ENCODE results near the gene OPRPN. TPM values are rescaled to one million over a fixed set of nuclear protein-coding genes. Genes with fewer than 3 reads are reported as not detected.

OPRPN gene
- total and polyA plus RNA-seq, 9 donors: not detected

GRCh38 chr4:70380578-70380977, 17.2 kb upstream of the OPRPN start:
- H3K4me3 ChIP-seq: no peak overlapping the region
- 84 to 87% (median 87%) methylated on average over 3 of the region's 3 CpGs for WGBS, 3 donors
- DNase-seq: no peak
- TF ChIP-seq EP300 (IDR thresholded peaks at IDR 0.05) (no peak), CTCF (IDR thresholded peaks at IDR 0.05) (no peak), POLR2A (IDR thresholded peaks at IDR 0.05) (no peak)
- no peaks in the 10 kb centered on the region for H3K9me3 ChIP-seq
- H3K27me3 ChIP-seq: no peaks in the 10 kb centered on the region
- no peak overlapping the region for H3K27ac ChIP-seq
- intact Hi-C loops (cut with DNase I): no loop called here
- H3K36me3 ChIP-seq: no peaks in the 10 kb centered on the region
- H3K4me1 ChIP-seq (ENCODE audit: insufficient read depth): no peaks in the 10 kb centered on the region

GRCh38 chr4:70382691-70383181, 15.0 kb upstream of the OPRPN start, which contains the start of gene SMR3B:
Gene SMR3B, plus strand, starts transcription at chr4:70383131. Its CDS starts 1,380 bp downstream, at chr4:70384511.
- TF ChIP-seq CTCF (IDR thresholded peaks at IDR 0.05) (no peak), POLR2A (IDR thresholded peaks at IDR 0.05) (no peak), EP300 (IDR thresholded peaks at IDR 0.05) (no peak)
- Histone ChIP-seq H3K4me1 (ENCODE audit: insufficient read depth) (no peaks in the 10 kb centered on the region), H3K27ac (no peak within 1 kb of the TSS), H3K36me3 (no peaks in the 10 kb centered on the region), H3K4me3 (no peak within 1 kb of the TSS), H3K9me3 (no peaks in the 10 kb centered on the region), H3K27me3 (no peaks in the 10 kb centered on the region)
- WGBS, 3 donors: 72 to 77% (median 75%) methylated on average over 5 of the region's 5 CpGs
- DNase-seq: no peak
- intact Hi-C loops (cut with DNase I): no loop called here

- no peak overlapping the region for H3K4me3 ChIP-seq
- no peak for TF ChIP-seq POLR2A (IDR thresholded peaks at IDR 0.05)
- no peak for TF ChIP-seq CTCF (IDR thresholded peaks at IDR 0.05)
- TF ChIP-seq EP300 (IDR thresholded peaks at IDR 0.05): no peak
- DNase-seq: no peak
- no peaks in the 10 kb centered on the region for H3K27me3 ChIP-seq
- H3K4me1 ChIP-seq (ENCODE audit: insufficient read depth): no peaks in the 10 kb centered on the region
- no peak overlapping the region for H3K27ac ChIP-seq
- no peaks in the 10 kb centered on the region for H3K36me3 ChIP-seq
- no peaks in the 10 kb centered on the region for H3K9me3 ChIP-seq
- intact Hi-C loops (cut with DNase I): no loop called here
- WGBS, 3 donors: 31 to 43% (median 35%) methylated on average over 2 of the region's 2 CpGs
Measured at GRCh38 chr4:70392057-70392776, 5.5 kb upstream of the OPRPN start.

- intact Hi-C loops (cut with DNase I): no loop called here
- Histone ChIP-seq H3K9me3 (no peaks in the 10 kb centered on the region), H3K27ac (no peak overlapping the region), H3K4me1 (ENCODE audit: insufficient read depth) (no peaks in the 10 kb centered on the region), H3K4me3 (no peak overlapping the region), H3K27me3 (no peaks in the 10 kb centered on the region), H3K36me3 (no peaks in the 10 kb centered on the region)
- WGBS, 3 donors: 89 to 98% (median 93%) methylated on average over 1 of the region's 1 CpG
- TF ChIP-seq EP300 (IDR thresholded peaks at IDR 0.05) (no peak), POLR2A (IDR thresholded peaks at IDR 0.05) (no peak), CTCF (IDR thresholded peaks at IDR 0.05) (no peak)
- no peak for DNase-seq
Measured at GRCh38 chr4:70399319-70399718, 1.6 kb downstream of the OPRPN start.

All from ovary (tissue), 9 donors.